ENCODE results near the gene RETN. TPM values are rescaled to one million over a fixed set of nuclear protein-coding genes. Genes with fewer than 3 reads are reported as not detected.

Gene RETN
- total RNA-seq, 1 donor from 2014 or later, result not detected

- Histone ChIP-seq H3K4me1 (no peaks in the 10 kb centered on the region), H3K27me3 (no peaks in the 10 kb centered on the region), H3K9me3 (no peaks in the 10 kb centered on the region), H3K4me3 (no peak overlapping the region), H3K36me3 (no peaks in the 10 kb centered on the region), H3K27ac (no peak overlapping the region)
- intact Hi-C loops (cut with DNase I), result no loop called here
- DNase-seq (ENCODE audit: extremely low spot score in 2 of 2), result no peak
- no peak for TF ChIP-seq POLR2A (IDR thresholded peaks at IDR 0.05)
- no peak for TF ChIP-seq CTCF (IDR thresholded peaks at IDR 0.05)
- TF ChIP-seq POLR2AphosphoS5 (IDR thresholded peaks at IDR 0.05; ENCODE audit: insufficient read depth in 1 of 2, low read depth in 1 of 2), result no peak
These were observed 35.6 kb downstream of the RETN start for GRCh38 chr19:7704280-7705060.

GRCh38 chr19:7705387-7706187 lies 36.7 kb downstream of the RETN start:
- Histone ChIP-seq H3K4me3 (no peak overlapping the region), H3K27me3 (no peaks in the 10 kb centered on the region), H3K27ac (no peak overlapping the region), H3K4me1 (no peaks in the 10 kb centered on the region), H3K9me3 (no peaks in the 10 kb centered on the region), H3K36me3 (no peaks in the 10 kb centered on the region)
- no peak for DNase-seq (ENCODE audit: extremely low spot score in 2 of 2)
- intact Hi-C loops (cut with DNase I), result no loop called here
- TF ChIP-seq CTCF (IDR thresholded peaks at IDR 0.05), result no peak
- TF ChIP-seq POLR2AphosphoS5 (IDR thresholded peaks at IDR 0.05; ENCODE audit: insufficient read depth in 1 of 2, low read depth in 1 of 2), result no peak
- no peak for TF ChIP-seq POLR2A (IDR thresholded peaks at IDR 0.05)

GRCh38 chr19:7706188-7706954 lies 37.5 kb downstream of the RETN start:
- Histone ChIP-seq H3K4me3 (no peak overlapping the region), H3K27me3 (no peaks in the 10 kb centered on the region)
- DNase-seq (ENCODE audit: extremely low spot score in 2 of 2), result no peak

GRCh38 chr19:7706955-7707456 lies 38.2 kb downstream of the RETN start:
- TF ChIP-seq POLR2A (IDR thresholded peaks at IDR 0.05) (no peak), CTCF (IDR thresholded peaks at IDR 0.05) (no peak), POLR2AphosphoS5 (IDR thresholded peaks at IDR 0.05; ENCODE audit: insufficient read depth in 1 of 2, low read depth in 1 of 2) (no peak)
- no peak overlapping the region for H3K4me3 ChIP-seq
- H3K27ac ChIP-seq, result no peak overlapping the region
- intact Hi-C loops (cut with DNase I), result no loop called here
- H3K36me3 ChIP-seq, result no peaks in the 10 kb centered on the region
- no peaks in the 10 kb centered on the region for H3K4me1 ChIP-seq
- no peak for DNase-seq (ENCODE audit: extremely low spot score in 2 of 2)
- no peaks in the 10 kb centered on the region for H3K27me3 ChIP-seq
- H3K9me3 ChIP-seq, result no peaks in the 10 kb centered on the region

More at GRCh38 chr19:7706188-7706954, 37.5 kb downstream of the RETN start:
- H3K9me3 ChIP-seq, result no peaks in the 10 kb centered on the region
- intact Hi-C loops (cut with DNase I), result no loop called here
- no peak overlapping the region for H3K27ac ChIP-seq
- TF ChIP-seq POLR2AphosphoS5 (IDR thresholded peaks at IDR 0.05; ENCODE audit: insufficient read depth in 1 of 2, low read depth in 1 of 2) (no peak), CTCF (IDR thresholded peaks at IDR 0.05) (no peak), POLR2A (IDR thresholded peaks at IDR 0.05) (no peak)
- no peaks in the 10 kb centered on the region for H3K4me1 ChIP-seq
- H3K36me3 ChIP-seq, result no peaks in the 10 kb centered on the region
